HG02870 (cell line): Measurements from ENCODE around the gene MED13L.
A peak's percentile ranks its signal among the peaks of the same experiment; 100 is the strongest.

Experiments used
- ATAC-seq: cut with Tn5 transposase; IDR thresholded peaks from one replicate; pipeline ENCODE4 v1.9.1; 2021; ENCODE audit warnings: mild to moderate bottlenecking, moderate library complexity; ENCODE audit not compliant: unreplicated experiment

MED13L gene

GRCh38 chr12:116280595-116281290 lies 3.2 kb upstream of the MED13L start:
- ATAC-seq = no peak

GRCh38 chr12:116278667-116279066 lies 1.2 kb upstream of the MED13L start:
- ATAC-seq = no peak

- no peak for ATAC-seq
Observed at GRCh38 chr12:116278279-116278626, 760 bp upstream of the MED13L start.

- peak; percentile 23 for ATAC-seq
Observed at GRCh38 chr12:116276652-116277466, 634 bp downstream of the MED13L start.

GRCh38 chr12:116274551-116275375 lies 2.7 kb downstream of the MED13L start:
- no peak for ATAC-seq

GRCh38 chr12:116273813-116274550 lies 3.5 kb downstream of the MED13L start:
- no peak for ATAC-seq

GRCh38 chr12:116267948-116268347 lies 9.5 kb downstream of the MED13L start:
- ATAC-seq = no peak

GRCh38 chr12:116266631-116267349 lies 10.7 kb downstream of the MED13L start:
- no peak for ATAC-seq

- ATAC-seq = no peak
Observed at GRCh38 chr12:116266168-116266601, 11.3 kb downstream of the MED13L start.

GRCh38 chr12:116265351-116266147 lies 11.9 kb downstream of the MED13L start:
- ATAC-seq = no peak

- ATAC-seq = no peak
Observed at GRCh38 chr12:116264525-116265070, 12.9 kb downstream of the MED13L start.

- ATAC-seq = no peak
Observed at GRCh38 chr12:116263844-116264243, 13.6 kb downstream of the MED13L start.

GRCh38 chr12:116263431-116263830 lies 14.1 kb downstream of the MED13L start:
- no peak for ATAC-seq

GRCh38 chr12:116262741-116263140 lies 14.8 kb downstream of the MED13L start:
- no peak for ATAC-seq

- ATAC-seq = no peak
Observed at GRCh38 chr12:116261525-116262100, 15.9 kb downstream of the MED13L start.

- no peak for ATAC-seq
Observed at GRCh38 chr12:116259800-116260577, 17.5 kb downstream of the MED13L start.

- no peak for ATAC-seq
Observed at GRCh38 chr12:116257826-116258225, 19.7 kb downstream of the MED13L start.

- no peak for ATAC-seq
Observed at GRCh38 chr12:116257215-116257614, 20.3 kb downstream of the MED13L start.
